ENCODE data around the gene CLTA. TPM values are rescaled to one million over a fixed set of nuclear protein-coding genes. Genes with fewer than 3 reads are reported as not detected.
A peak's percentile ranks its signal among the peaks of the same experiment; 100 is the strongest.
"Not testable (repeated sequence)": the region's sequence is repeated elsewhere in the genome, so short reads cannot be mapped to it uniquely, and the experiment has no call there.

The CLTA gene
- total RNA-seq, 2 donors from 2014 or later: 69.3 to 166 TPM

- peak; percentile 27 for ATAC-seq (replicated peaks)
- H3K9me3 Mint-ChIP-seq: no peaks in the 10 kb centered on the region
- H3K4me1 Mint-ChIP-seq: peaks cover 28% of the 10 kb centered on the region
- no peaks in the 10 kb centered on the region for H3K27me3 Mint-ChIP-seq
- H3K4me3 Mint-ChIP-seq: peak overlapping the region; percentile 60
- H3K36me3 Mint-ChIP-seq (ENCODE audit: low read depth): peaks cover 94% of the 10 kb centered on the region
- peak overlapping the region; percentile 86 for H3K27ac Mint-ChIP-seq
Observed at GRCh38 chr9:36217256-36217968, 26.7 kb downstream of the CLTA start.

- Mint-ChIP-seq H3K9me3 (no peaks in the 10 kb centered on the region), H3K4me3 (peak overlapping the region; percentile 60), H3K27me3 (no peaks in the 10 kb centered on the region), H3K4me1 (peaks cover 28% of the 10 kb centered on the region), H3K36me3 (ENCODE audit: low read depth) (peaks cover 94% of the 10 kb centered on the region), H3K27ac (peak overlapping the region; percentile 86)
- ATAC-seq (replicated peaks): peak; percentile 5
Observed at GRCh38 chr9:36218011-36218410, 27.3 kb downstream of the CLTA start.

GRCh38 chr9:36218411-36218901 is 27.7 kb downstream of the CLTA start:
- Mint-ChIP-seq H3K36me3 (ENCODE audit: low read depth) (peaks cover 94% of the 10 kb centered on the region), H3K27me3 (no peaks in the 10 kb centered on the region)

GRCh38 chr9:36221667-36222066 is 30.9 kb downstream of the CLTA start:
- H3K9me3 Mint-ChIP-seq: no peaks in the 10 kb centered on the region
- no peak overlapping the region for H3K4me3 Mint-ChIP-seq
- H3K4me1 Mint-ChIP-seq: peaks cover 21% of the 10 kb centered on the region
- H3K36me3 Mint-ChIP-seq (ENCODE audit: low read depth): peaks cover 95% of the 10 kb centered on the region
- no peak overlapping the region for H3K27ac Mint-ChIP-seq
- ATAC-seq (replicated peaks): no peak
- no peaks in the 10 kb centered on the region for H3K27me3 Mint-ChIP-seq

More at GRCh38 chr9:36218411-36218901, 27.7 kb downstream of the CLTA start:
- peaks cover 28% of the 10 kb centered on the region for H3K4me1 Mint-ChIP-seq
- peak overlapping the region; percentile 60 for H3K4me3 Mint-ChIP-seq
- peak; percentile 85 for ATAC-seq (replicated peaks)
- no peaks in the 10 kb centered on the region for H3K9me3 Mint-ChIP-seq
- peak overlapping the region; percentile 86 for H3K27ac Mint-ChIP-seq

- Mint-ChIP-seq H3K4me3 (no peak overlapping the region), H3K27ac (no peak overlapping the region), H3K36me3 (ENCODE audit: low read depth) (peaks cover 95% of the 10 kb centered on the region), H3K27me3 (no peaks in the 10 kb centered on the region), H3K9me3 (no peaks in the 10 kb centered on the region), H3K4me1 (peaks cover 17% of the 10 kb centered on the region)
- ATAC-seq (replicated peaks): no peak
Observed at GRCh38 chr9:36222449-36222848, 31.7 kb downstream of the CLTA start.

GRCh38 chr9:36237230-36237629 is 46.5 kb downstream of the CLTA start:
- Mint-ChIP-seq H3K4me3 (no peak overlapping the region), H3K9me3 (no peaks in the 10 kb centered on the region), H3K27me3 (no peaks in the 10 kb centered on the region), H3K36me3 (ENCODE audit: low read depth) (peaks cover 85% of the 10 kb centered on the region), H3K4me1 (peaks cover 3% of the 10 kb centered on the region), H3K27ac (no peak overlapping the region)
- ATAC-seq (replicated peaks): no peak

GRCh38 chr9:36239205-36239604 is 48.5 kb downstream of the CLTA start:
- not testable (repeated sequence) for H3K9me3 Mint-ChIP-seq; H3K4me3 Mint-ChIP-seq; H3K27ac Mint-ChIP-seq; H3K27me3 Mint-ChIP-seq; H3K4me1 Mint-ChIP-seq; ATAC-seq (replicated peaks)
- H3K36me3 Mint-ChIP-seq (ENCODE audit: low read depth): peaks cover 85% of the 10 kb centered on the region

GRCh38 chr9:36239675-36240074 is 49.0 kb downstream of the CLTA start:
- H3K36me3 Mint-ChIP-seq (ENCODE audit: low read depth): peaks cover 85% of the 10 kb centered on the region
- not testable (repeated sequence) for H3K9me3 Mint-ChIP-seq, H3K27ac Mint-ChIP-seq

GRCh38 chr9:36245906-36246305 is 55.2 kb downstream of the CLTA start:
- ATAC-seq (replicated peaks): no peak
- Mint-ChIP-seq H3K4me1 (peaks cover 2% of the 10 kb centered on the region), H3K4me3 (no peak overlapping the region), H3K9me3 (no peaks in the 10 kb centered on the region), H3K36me3 (ENCODE audit: low read depth) (peaks cover 87% of the 10 kb centered on the region), H3K27me3 (no peaks in the 10 kb centered on the region), H3K27ac (no peak overlapping the region)

More at GRCh38 chr9:36239675-36240074, 49.0 kb downstream of the CLTA start:
- not testable (repeated sequence) for H3K4me1 Mint-ChIP-seq; H3K27me3 Mint-ChIP-seq; H3K4me3 Mint-ChIP-seq; ATAC-seq (replicated peaks)

- Mint-ChIP-seq H3K4me1 (peaks cover 6% of the 10 kb centered on the region), H3K36me3 (ENCODE audit: low read depth) (peaks cover 73% of the 10 kb centered on the region), H3K4me3 (no peak overlapping the region), H3K9me3 (no peaks in the 10 kb centered on the region), H3K27ac (no peak overlapping the region), H3K27me3 (no peaks in the 10 kb centered on the region)
- no peak for ATAC-seq (replicated peaks)
Observed at GRCh38 chr9:36247356-36247755, 56.6 kb downstream of the CLTA start.

- not testable (repeated sequence) for H3K4me3 Mint-ChIP-seq, H3K4me1 Mint-ChIP-seq, H3K9me3 Mint-ChIP-seq, H3K27ac Mint-ChIP-seq, H3K27me3 Mint-ChIP-seq
- peaks cover 66% of the 10 kb centered on the region for H3K36me3 Mint-ChIP-seq (ENCODE audit: low read depth)
- peak; percentile 38 for ATAC-seq (replicated peaks)
Observed at GRCh38 chr9:36248061-36248460, 57.3 kb downstream of the CLTA start.

GRCh38 chr9:36249189-36249588 is 58.5 kb downstream of the CLTA start:
- peaks cover 55% of the 10 kb centered on the region for H3K36me3 Mint-ChIP-seq (ENCODE audit: low read depth)
- H3K27ac Mint-ChIP-seq: no peak overlapping the region
- peaks cover 6% of the 10 kb centered on the region for H3K4me1 Mint-ChIP-seq
- H3K27me3 Mint-ChIP-seq: no peaks in the 10 kb centered on the region
- no peaks in the 10 kb centered on the region for H3K9me3 Mint-ChIP-seq
- H3K4me3 Mint-ChIP-seq: no peak overlapping the region
- no peak for ATAC-seq (replicated peaks)

- Mint-ChIP-seq H3K36me3 (ENCODE audit: low read depth) (peaks cover 46% of the 10 kb centered on the region), H3K4me3 (no peak overlapping the region), H3K27me3 (no peaks in the 10 kb centered on the region), H3K27ac (peak overlapping the region; percentile 6), H3K4me1 (peaks cover 6% of the 10 kb centered on the region), H3K9me3 (no peaks in the 10 kb centered on the region)
- ATAC-seq (replicated peaks): peak; percentile 34
Observed at GRCh38 chr9:36250079-36250478, 59.4 kb downstream of the CLTA start.

GRCh38 chr9:36251428-36251827 is 60.7 kb downstream of the CLTA start:
- Mint-ChIP-seq H3K27ac (no peak overlapping the region), H3K9me3 (no peaks in the 10 kb centered on the region), H3K27me3 (no peaks in the 10 kb centered on the region), H3K36me3 (ENCODE audit: low read depth) (peaks cover 35% of the 10 kb centered on the region), H3K4me1 (peaks cover 6% of the 10 kb centered on the region), H3K4me3 (no peak overlapping the region)
- no peak for ATAC-seq (replicated peaks)

GRCh38 chr9:36258208-36258995 is 67.7 kb downstream of the CLTA start, which contains the start of gene GNE:
GNE (minus strand) TSS chr9:36258448; CDS start chr9:36249355, 9,093 bp downstream.
- H3K4me3 Mint-ChIP-seq: peak within 1 kb of the TSS; percentile 98
- H3K9me3 Mint-ChIP-seq: no peaks in the 10 kb centered on the region
- H3K27me3 Mint-ChIP-seq: no peaks in the 10 kb centered on the region
- ATAC-seq (replicated peaks): peak; percentile 91
- H3K27ac Mint-ChIP-seq: peak within 1 kb of the TSS; percentile 90
- H3K36me3 Mint-ChIP-seq (ENCODE audit: low read depth): no peaks in the 10 kb centered on the region
- no peaks in the 10 kb centered on the region for H3K4me1 Mint-ChIP-seq

Data from activated T-helper 17 cell treated with anti-CD3 and anti-CD28 coated beads, Interleukin-2, amount 50 U/mL, for 72 hours (primary cell).